Measurements from ENCODE around the gene CERS4.

- TF ChIP-seq CTCF (IDR thresholded peaks at IDR 0.05) (no peak), ZFX (IDR thresholded peaks at IDR 0.05; ENCODE audit: borderline replicate concordance) (no peak)
These were observed 850 bp upstream of the CERS4 start for GRCh38 chr19:8208119-8208921.
